GM18499 (cell line): ENCODE results near the gene MAOB.

Experiments
- ATAC-seq: cut with Tn5 transposase; IDR thresholded peaks from one replicate; pipeline ENCODE4 v1.9.1; 2021; ENCODE audit warnings: moderate number of reproducible peaks; ENCODE audit not compliant: insufficient read depth, unreplicated experiment

The MAOB gene

DNA sequence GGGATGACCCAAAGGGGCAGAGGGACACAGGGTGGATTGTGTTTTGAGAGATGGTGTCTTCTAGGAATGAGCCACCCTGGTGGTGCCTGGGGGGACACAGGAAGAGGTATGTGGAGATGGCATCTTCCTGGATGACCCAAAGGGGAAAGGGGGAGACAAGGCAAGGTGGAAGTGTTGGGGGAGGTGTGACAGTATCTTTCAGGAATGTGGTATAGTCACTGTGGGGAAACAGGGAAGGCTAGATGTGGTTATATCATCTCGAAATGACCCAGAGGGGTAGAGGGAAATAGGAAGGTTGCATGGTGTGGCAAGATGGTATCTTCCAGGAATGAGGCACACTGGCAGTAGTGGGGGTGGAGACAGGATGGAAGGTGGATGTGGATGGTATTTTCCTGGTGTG is 163.3 kb downstream of the MAOB start:
- ATAC-seq: no peak

DNA sequence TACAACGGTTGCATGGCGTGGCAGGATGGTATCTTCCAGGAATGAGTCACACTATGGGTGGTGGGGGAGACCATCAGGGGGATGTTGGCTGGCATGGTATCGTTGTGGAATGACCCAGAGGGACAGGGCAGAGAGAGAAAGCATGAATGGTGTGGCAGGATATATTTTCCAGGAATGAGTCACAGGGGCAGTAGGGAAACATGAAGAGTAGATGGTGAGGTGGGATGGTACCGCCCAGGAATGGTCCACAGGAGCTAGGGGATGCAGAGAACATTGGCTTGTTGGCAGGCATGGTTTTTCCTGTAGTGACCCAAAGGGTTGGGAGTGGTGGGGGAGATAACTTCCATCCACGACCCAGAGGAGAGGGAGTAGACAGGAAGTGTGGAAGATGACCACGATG is 163.7 kb downstream of the MAOB start:
- ATAC-seq: no peak

DNA sequence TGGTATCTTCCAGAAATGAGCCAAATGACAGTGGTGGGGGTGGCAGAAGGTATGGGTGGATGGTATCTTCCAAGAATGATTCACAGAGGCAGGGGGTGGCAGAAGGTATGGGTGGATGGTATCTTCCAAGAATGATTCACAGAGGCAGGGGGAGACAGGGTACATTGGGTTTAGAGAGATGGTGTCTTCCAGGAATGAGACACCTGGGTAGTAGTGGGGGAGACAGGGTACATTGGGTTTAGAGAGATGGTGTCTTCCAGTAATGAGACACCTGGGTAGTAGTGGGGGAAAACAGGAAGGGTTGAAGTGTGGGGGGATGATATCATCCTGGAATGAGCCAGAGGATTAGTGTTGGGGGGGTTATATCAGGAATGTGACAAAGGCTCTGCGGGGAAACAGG is 164.2 kb downstream of the MAOB start:
- no peak for ATAC-seq

DNA sequence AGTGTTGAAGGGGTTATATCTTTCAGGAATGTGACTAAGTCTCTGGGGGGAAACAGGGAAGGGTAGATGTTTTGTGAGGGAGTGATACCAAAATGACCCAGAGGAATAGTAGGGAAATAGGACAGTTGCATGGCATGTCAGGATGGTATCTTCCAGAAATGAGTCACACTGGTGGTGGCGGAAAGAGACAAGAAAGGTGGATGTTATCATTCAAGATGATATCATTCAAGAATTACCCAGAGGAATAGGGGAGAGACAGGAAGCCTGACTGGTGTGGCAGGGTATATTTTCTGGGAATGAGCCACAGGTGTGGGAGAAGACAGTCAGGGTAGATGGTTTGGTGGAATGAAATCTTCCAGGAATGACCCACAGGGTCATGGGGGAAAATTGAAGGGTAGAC is 165.1 kb downstream of the MAOB start:
- no peak for ATAC-seq

DNA sequence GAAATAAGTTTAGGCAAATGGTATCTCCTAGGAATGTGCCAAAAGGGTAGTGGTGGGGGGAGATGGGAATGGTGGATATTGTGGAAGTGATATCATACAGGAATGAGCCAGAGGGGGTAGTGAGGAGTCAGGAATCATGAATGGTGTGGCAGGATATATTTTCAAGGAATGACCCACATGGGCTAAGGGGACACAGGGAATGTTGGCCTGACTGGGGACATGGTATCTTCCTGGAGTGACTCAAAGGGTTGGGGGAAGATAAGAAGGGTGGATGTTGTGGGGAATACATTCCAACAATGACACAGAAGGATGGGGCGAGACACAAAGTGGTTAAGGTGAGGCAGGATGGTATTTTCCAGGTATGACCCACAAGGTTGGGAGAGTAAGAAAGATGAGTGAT is 165.6 kb downstream of the MAOB start:
- no peak for ATAC-seq
